Superior temporal gyrus (tissue), 1 donor: ENCODE measurements around the gene ORC4.
A peak's percentile ranks its signal among the peaks of the same experiment; 100 is the strongest.

Experiments
- DNase-seq: peaks from one replicate; pipeline ENCODE4 v3.0.0-alpha.2; 2016; ENCODE audit errors: extremely low spot score

The ORC4 gene

DNA sequence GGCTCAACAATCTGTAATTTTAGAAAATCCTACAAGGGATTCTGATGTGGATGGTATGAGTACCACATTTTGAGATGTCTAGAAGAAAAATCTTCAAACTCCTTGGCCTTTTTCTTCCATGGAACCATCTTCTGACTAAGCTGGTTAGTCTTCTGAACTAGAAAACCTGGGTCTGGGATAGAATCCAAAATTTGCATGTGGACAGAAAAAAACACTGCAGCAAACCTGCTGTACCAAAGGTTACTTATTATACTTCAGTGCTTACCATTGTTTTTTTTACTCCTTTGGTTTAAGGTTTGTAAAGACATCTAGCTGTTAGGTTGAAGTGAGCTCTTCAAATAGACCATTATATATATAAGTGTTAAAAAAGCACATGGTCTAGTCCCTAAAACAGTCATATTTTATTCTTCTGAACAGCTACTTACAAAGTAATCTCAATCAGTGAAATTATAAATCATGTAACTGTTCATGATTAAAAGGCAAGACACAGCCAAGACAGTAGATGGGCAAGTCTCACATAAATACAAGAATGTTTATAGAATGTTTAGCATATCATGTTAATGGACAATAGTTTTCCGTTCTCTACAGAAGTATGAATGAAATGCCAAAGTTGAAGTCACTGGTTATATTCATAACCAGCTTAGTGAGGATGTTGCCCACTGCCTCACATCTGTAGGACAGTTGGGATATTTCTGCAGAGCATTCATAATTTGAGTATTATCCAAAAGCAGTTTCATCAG lies 85.5 kb downstream of the ORC4 start:
- DNase-seq: no peak

DNA sequence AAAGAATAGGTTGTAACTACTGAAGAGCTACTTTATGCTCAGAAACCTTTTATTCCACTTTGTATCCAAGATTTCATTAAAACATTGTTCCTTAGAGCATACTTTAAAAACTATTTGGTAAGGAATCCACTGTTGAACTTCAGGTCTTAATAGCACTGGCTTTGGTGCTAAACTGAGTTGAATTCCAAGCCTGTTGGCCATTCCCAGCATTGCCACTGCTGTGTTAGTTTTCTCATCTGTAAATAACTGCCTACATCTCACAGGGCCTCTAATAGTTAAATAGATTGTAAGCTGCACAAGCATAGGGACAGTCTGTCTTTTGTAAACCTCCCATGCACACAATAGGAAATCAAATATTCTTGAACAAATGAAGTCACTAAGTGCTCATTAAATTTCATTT lies 86.6 kb downstream of the ORC4 start:
- DNase-seq: no peak

DNA sequence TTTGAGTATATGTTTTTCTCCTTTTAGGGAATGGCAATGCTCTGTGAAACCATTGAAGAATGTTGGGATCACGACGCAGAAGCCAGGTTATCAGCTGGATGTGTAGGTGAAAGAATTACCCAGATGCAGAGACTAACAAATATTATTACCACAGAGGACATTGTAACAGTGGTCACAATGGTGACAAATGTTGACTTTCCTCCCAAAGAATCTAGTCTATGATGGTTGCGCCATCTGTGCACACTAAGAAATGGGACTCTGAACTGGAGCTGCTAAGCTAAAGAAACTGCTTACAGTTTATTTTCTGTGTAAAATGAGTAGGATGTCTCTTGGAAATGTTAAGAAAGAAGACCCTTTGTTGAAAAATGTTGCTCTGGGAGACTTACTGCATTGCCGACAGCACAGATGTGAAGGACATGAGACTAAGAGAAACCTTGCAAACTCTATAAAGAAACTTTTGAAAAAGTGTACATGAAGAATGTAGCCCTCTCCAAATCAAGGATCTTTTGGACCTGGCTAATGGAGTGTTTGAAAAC lies 93.4 kb downstream of the ORC4 start:
- no peak for DNase-seq

GRCh38 chr2:147925886-147926285 lies 94.7 kb downstream of the ORC4 start:
- no peak for DNase-seq

DNA sequence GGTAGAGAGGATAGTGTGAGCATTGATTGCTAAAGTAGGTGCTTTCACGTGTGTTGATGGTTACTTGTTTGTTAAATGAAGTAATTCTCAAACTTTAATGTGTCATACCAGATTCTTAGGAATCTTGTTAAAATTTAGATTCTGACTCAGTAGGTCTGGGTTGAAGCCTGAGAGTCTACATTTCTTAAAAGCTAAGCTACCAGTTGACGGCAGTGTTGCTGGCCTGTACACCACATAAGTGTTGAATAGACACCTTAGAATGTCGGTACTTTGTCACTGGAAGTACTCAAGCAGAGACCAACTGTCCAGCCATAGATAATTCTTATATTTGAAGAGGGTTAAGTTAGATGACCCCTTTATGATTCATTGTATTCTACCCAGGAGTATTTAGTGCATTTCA lies 95.9 kb downstream of the ORC4 start:
- DNase-seq: no peak

- no peak for DNase-seq
These were observed 96.7 kb downstream of the ORC4 start for GRCh38 chr2:147923846-147924245.

- DNase-seq: no peak
These were observed 103.4 kb downstream of the ORC4 start for GRCh38 chr2:147917161-147917560.

GRCh38 chr2:147916723-147917122 lies 103.8 kb downstream of the ORC4 start:
- DNase-seq: no peak

- no peak for DNase-seq
These were observed 104.5 kb downstream of the ORC4 start for GRCh38 chr2:147916067-147916466.

DNA sequence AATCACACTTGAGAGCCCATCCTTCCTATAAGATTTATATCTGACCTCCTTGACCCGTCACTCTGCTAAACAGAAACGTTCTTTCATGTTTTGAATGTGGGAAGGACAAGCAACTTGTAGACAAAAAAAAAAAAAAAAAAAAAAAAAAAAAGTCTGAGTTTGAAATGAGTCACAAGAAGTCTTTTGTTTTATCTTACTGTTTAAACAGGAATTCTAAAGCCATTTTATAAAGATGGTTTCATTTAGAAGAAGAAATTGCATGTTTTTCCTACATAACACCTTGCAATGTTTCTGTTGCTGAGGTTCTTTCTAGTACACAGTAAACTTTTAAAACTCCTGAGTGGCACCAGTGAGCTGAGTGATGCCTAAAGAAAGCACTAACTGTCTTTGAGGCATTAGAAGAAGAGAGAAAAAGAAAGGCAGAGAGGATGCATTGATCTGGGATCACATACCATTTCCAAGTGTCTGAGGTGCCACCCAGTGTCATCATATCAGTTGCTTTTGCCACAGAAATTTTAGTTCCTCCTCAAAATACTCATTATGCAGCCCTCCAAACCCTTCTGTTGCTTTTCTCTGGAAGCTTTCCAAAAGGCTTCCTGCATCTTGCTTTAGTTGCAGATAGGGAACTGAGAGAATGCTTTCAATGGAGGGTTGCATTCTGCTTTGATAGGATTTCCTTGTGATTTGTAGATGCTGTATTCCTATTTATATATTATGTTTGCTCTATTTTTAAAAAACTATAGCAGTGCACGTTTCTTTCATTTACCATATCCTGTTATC lies 106.6 kb downstream of the ORC4 start:
- peak; percentile 67 for DNase-seq

- DNase-seq: peak; percentile 93
These were observed 109.5 kb downstream of the ORC4 start for GRCh38 chr2:147910990-147911473.

GRCh38 chr2:147909178-147909577 lies 111.4 kb downstream of the ORC4 start:
- DNase-seq: no peak

GRCh38 chr2:147904051-147904450 lies 116.5 kb downstream of the ORC4 start:
- DNase-seq: no peak

DNA sequence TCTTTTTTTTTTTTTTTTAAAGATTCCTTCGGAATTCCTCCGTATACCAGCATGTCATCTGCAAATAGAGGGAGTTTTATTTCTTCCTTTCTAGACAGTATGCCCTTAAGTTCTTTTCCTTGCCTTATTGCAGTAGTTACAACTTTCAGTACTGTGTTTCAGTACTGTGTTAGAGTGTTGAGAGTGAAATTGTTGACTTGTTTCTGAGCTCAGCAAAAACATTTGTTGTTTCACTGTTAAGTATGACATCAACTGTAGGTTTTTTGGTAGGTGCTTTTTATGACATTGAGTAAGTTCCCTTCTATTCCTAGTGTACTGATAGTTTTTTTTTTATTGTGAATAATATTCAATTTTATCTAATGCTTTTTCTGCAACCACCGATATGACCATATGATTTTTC lies 131.9 kb downstream of the ORC4 start:
- DNase-seq: no peak

- DNase-seq: no peak
These were observed 134.4 kb downstream of the ORC4 start for GRCh38 chr2:147886136-147886535.

- no peak for DNase-seq
These were observed 135.7 kb downstream of the ORC4 start for GRCh38 chr2:147884830-147885229.

DNA sequence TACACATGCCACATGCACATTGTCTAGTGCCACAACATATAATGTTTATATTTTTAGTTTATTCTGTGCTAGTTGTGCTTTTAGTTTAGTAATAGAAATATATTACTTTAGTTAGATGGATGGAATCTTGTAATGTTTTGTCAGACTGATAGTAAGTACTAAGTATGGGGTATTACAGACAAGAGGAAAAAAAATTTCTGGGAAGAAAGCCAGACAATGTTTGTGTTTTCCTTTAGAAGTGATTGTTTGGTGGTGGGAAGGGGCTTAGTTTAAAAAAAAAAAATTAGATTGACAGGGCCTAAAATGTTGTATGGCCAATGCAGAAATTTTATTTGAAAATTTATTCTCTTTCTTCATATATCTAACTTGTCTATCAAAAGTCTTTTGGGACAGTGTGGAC lies 137.9 kb downstream of the ORC4 start:
- no peak for DNase-seq
